HG02870 (cell line): ENCODE data around the gene CTU1.

Source experiments
- ATAC-seq: cut with Tn5 transposase; IDR thresholded peaks from one replicate; pipeline ENCODE4 v1.9.1; 2021; ENCODE audit warnings: mild to moderate bottlenecking, moderate library complexity; ENCODE audit not compliant: unreplicated experiment

The CTU1 gene

DNA sequence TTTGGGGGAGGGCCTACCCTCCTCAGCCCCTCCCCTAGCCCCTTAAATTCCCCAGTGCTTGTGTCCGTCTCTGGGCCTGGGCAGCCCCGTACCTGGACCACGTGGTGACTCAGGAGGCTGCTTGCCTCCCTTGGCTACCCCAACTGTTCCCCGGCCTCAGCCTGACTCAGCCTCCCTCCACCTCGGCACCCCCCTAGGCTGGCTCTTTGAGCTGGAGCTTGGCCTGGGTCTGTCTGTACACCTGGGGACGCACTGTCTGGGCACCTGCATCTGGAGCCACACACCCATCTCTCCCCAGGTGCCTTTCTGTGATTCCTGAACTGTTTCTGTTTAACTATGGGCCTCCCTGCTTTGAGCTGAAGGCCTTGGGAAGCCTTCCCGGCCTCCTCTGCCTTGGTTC lies 23.7 kb downstream of the CTU1 start:
- ATAC-seq = no peak

DNA sequence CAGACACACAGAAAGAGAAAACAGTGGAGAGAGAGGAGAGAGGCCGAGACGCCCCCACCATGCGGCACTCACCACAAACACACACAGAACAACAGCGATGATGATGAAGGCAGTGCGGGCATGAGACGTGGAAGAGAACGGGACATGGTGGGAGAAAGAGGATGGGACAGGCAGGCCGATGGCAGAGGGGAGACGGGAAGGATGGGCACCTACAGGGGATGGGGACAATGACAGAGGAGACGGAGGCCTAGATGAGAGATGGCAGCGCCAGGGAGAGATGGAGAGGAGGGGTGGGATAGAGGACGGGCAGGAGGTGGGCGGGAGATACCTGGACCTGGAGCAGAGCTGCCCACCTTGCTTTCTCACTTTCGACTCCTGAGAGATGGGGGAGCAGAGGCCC lies 24.4 kb downstream of the CTU1 start:
- ATAC-seq = no peak

DNA sequence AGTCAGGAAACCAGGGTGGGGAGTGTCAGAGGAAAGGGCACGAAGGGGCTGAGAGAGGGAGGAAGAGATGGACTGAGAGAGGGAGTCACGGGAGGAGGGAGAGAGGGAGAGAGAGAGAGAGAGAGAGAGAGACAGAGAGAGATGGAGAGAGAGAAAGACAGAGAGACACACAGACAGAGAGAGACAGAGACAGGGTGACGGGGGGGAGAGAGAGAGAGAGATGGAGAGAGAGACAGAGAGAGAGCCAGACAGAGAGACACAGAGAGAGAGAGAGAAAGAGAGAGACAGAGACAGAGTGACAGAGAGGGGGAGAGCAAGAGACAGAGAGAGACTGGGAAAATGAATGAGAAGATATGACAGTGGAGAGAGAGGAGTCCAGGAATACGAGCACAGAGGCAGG lies 25.0 kb downstream of the CTU1 start:
- ATAC-seq = no peak

DNA sequence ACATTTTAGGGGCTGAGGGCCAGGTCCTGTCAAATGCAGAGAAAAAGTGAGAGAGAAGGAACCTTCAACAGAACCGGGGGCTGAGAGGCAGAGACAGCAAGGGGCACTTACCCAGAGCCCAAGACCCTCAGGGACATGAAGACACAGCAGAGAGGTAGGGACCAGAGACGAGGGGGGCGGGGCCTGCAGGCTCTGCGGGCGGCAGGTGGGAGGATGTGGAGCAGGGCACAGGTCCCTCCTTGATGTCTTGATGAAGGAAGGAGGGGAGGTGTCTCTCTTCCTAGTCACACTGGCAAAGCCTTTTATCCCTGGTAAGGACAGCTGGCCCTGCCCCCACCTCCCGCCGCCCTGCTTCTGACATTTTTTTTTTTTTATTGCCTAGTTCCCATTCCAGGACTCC lies 25.6 kb downstream of the CTU1 start, which contains the start of gene KLK14:
KLK14 (minus strand) TSS at position 277 of the 400 bp plus-strand sequence; CDS start at position 4, 273 bp downstream.
- no peak for ATAC-seq

DNA sequence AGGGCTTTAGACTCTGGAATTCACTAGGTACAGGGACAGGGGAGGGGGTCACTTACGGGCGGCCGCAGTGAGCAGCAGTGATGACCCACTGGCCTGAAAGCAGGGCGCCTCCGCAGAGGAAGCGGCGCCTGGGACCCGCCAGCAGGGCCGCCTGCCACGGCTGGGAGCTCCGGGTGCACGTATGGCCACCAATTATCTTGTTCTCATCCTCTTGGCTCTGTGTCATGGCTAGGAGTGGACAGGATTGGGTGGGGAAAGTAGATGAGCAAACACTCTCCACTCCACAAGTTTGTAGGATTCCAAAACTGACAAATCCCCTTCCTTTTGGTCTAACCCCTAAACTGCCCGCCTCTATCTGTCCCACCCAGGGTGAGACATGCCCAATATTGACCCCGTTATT lies 26.7 kb downstream of the CTU1 start:
- no peak for ATAC-seq

DNA sequence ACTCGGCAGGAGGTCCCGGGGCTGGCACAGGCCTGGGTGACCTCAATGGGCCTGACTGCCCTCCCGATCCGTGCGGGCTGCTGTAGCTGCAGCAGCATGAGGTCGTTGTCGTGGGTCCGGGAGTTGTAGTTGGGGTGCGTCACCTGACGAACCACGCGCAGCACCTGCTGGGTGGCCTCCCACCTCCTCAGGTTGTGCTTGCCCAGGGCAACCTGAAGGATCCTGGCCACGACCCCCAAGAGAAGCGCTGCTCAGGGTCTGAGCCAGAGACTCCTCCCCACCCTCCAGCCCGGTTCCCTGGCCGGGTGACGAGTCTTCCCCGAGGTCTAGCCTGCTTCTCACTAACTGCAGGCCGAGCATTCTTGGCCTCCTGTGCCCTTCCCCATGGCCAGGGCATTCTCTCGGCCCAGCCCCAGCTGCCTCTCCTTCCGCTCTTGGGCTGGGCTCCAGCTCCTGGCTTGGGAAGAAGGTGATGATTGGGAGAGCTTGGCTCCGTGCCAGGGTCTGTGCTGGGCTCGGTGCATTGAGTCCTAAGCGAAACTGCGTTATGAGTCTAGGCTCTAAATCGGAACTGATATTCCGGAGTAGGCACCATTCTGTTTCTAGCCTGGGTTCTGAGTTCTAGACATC lies 28.6 kb downstream of the CTU1 start:
- ATAC-seq = no peak

DNA sequence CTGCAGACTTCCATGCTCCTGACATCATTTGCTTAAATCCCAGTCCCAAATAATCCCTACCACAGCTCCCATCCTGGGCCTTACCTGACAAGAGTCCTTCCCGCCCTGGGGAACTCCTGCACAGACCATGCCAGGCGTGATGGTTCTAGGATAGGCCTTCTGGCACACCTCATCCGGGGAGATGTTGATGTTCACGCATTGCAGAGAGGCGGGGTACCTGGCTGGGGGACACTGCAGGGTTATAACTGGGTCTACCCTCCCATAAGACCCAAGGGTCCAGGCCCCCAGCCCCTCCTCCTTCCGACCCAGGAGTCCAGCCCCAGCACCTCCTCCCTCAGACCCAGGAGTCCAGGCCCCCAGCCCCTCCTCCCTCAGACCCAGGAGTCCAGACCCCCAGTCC lies 29.5 kb downstream of the CTU1 start:
- ATAC-seq = no peak

DNA sequence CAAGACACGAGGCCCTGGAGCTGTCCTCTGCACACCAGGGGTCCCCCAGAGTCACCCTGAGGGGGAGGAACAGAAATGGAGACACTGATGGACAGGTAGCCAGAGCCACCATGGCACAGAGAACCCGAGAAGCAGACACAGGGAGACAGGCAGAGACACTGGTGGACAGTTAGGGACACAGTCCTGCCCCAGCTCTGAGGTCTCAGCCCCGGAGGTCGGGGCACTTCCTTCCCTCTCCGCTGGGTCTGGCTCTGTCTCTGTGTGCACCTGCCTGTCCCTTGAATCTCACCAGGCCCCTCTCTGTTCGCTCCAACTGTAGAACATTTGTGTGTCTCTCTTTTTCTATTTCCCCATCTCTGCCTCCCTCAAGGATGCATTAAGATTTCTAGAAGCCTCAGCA lies 30.1 kb downstream of the CTU1 start:
- no peak for ATAC-seq

DNA sequence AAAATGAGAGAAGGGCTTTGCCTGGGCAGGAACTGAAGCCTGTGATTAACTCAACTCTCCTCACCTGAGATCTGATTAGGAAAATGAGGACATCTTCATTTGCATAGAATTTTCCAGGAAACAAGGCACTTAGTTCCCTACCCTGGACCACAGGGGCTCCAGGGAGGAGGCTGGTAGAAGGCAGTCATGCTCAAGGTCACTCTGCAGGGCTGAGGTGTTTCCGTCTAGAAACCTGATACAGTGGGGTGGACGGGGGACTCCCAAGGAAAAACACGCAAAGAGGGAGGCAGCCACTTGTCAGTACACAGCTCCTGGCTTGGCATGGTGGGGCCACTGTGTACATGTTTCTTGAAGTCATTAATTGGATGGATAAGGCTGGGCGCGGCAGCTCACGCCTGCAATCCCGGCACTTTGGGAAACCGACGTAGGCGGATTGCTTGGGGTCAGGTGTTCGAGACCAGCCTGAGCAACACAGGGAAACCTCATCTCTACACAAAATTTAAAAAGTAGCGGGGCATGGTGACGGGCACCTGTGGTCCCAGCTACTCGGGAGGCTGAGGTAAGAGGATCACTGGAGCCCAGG lies 31.5 kb downstream of the CTU1 start:
- no peak for ATAC-seq

DNA sequence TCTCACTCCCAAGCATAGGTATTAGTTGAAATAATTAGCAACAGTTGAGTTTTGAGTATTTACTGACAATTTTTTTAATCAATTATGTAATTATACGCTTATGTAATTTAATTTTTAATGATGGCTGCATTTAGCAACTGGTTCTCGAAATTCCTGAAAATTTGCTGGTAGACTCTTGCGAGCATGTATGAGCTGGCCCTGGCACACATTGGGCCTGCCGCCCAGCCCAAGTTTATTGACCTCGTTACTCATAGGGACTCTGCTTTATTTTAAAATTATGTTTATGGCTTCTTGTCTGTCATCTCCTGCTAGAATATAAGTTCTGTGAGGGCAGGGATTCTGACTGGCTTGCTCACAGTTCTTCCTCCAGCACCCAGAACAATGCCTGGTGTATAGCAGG lies 32.2 kb downstream of the CTU1 start:
- no peak for ATAC-seq

DNA sequence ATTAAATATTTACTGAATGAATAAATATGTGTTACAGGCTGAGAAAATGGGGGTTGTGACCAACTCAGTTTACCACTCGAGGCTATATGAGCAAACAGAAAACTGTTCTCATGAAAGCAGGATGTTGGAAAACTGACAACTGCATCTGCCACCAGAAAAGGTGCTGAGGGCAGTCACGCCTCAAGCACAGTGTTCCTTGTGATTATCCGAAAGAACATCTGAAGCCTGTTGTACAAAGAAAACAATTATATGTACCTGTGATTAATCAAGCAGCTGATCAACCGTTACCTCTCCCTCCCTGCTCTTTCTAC lies 37.2 kb downstream of the CTU1 start:
- no peak for ATAC-seq

DNA sequence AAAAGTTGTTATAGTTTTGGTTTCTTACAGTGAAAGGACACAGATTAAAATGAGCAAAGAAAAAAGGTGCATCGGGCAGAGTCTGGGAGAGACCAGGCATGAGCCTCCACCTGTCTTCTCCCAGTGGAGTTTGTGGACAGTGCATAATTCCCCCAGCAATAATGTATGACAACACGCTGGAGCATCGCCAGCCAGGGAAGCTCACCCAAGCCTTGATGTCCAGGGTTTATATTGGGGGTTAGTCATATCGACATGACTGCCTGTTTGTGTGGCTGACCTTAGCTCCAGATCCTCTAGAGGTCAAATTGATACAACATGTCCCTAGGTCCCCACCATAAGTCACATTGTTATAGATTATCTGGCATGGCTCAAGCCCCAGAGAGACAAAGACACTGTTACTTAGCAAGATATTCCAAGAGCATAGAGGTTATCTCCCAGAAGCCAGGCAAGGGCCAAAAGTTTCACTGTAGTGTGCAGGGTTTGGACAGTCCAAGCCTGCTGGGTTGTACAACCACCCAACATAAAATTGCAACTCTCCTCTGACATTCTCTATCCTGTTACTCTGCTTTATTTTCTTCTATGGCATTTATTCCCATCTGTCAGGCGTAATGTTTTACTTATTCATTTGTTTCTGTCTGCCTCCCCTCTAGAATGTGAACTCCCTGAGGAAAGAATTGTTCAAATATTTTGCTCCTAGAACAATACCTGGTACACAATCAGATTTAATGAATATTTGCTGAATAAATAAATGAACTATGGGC lies 37.7 kb downstream of the CTU1 start:
- ATAC-seq = no peak

DNA sequence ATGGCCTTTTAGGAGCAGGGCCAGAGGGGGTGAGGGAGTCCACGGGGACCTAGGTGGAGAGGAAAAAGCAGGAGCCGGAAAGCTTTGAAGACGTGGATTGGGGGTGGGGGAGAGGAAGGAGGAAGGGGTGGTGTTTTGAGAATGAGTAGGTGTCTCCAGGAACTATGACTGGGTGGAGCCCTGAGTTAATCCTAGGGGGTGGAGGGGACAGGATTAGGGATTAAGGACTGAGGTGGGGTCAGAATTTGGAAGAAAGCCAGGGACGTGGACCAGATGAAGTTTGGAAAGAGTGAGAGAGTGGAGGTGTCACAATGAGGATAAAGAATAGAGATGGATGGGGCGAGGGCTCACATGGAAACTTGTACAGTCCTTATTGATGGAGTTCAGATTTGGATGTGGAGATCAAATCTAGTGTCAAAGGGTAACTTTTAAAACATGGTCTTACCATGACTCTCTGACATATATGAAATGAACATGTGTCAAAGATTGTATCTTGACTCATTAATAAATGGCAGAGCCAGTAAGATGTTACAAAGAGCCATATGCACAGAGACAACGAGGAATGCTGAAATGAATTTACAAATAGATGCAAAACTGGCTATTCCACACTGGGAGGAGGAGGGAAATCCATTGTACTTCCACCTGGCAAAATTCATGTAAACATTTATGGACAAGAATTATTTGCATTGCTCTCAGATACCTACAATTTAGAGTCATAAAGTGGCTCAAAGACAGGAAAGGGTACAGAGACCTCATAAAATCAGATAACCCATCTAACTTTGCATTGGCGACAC lies 41.6 kb downstream of the CTU1 start:
- no peak for ATAC-seq

DNA sequence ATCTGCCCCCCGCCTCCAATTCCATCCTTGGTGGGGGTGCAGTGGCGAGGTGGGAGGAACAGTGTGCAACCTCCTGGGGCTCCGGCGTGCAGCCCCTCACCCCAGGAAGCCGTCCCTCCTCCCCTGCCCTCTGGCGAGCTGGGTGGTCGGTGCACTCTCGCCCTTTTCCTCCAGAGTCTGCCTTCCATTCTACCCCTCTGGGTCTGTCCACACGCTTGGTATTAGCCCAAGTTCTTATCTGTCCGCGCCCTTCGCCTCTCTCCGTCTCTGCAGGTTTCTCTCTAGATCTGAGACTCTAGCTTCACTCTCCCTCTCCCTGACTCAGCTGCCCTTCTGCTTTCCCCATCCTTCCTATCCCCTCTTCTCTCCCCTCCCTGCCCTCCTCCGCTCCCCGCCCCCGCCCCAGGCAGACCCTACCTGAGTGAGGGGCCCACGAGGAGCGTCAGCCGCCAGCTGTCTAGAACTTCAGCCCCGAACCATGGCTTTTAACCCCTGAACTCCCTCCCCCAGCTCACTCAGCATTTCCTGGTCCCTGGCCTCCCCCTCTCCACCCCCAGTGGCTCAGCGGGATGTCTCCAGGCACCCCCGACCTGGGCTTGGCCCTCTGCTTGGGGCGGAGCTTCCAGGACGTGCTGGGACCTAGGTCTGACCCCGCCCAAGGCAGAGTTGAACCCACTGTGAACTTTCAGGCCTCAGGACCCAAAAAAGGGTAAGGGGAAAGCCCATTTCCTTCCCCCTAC lies 42.8 kb downstream of the CTU1 start:
- ATAC-seq = no peak

DNA sequence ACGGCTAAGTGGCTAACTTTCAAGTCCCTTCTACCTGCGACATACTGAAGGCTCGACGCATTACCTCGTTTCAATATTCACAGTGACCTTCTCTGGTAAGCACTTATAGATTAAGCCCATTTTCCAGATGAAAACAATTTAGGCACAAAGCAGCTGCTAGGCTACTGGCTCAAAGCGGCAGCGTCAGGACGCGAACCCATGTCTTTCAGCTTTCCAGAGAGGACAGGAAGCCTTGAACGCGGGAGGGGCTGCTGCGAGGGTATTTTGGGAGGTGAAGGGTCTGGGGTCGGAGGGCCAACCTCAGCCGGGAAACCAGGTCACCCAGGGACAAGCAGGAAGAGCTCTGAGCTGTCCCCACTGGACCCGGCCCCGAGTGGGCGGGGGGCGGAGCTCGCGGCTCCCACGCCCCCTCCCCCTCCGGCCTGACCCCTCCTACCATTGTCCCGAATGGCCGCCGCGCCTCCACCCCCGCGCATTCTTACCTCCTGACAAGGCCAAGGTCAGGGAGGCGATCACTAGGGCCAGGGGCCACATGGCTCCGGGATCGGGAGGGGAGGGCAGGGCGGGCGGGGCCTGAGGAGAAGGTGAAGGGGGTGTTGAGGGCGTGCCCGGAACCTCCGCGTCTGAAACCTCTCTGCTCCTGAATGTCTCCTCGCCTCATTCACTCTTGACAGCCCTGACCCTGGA lies 43.5 kb downstream of the CTU1 start, which contains the start of gene KLK13:
KLK13 (minus strand) TSS at position 559 of the 687 bp plus-strand sequence; CDS start at position 534, 25 bp downstream.
- ATAC-seq = no peak

DNA sequence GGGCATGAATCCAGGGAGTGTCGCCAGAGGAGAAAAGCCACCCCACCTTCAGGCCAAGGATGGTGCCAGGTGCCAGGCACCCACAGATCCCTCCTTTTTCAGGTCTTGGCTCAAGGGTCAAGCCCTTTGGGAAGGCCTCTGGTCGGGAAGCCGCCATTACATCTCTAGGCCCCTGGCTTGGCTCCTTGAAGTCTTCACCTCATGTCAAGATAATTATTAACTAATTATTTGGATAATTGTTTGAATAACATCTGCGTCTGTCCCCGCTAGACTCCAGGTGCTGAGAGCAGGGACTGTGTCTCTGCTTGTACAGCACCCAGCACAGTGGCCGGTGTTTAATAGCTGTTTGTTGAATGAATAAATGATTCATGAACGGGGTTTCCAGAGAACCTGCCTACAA lies 44.5 kb downstream of the CTU1 start:
- ATAC-seq = no peak

DNA sequence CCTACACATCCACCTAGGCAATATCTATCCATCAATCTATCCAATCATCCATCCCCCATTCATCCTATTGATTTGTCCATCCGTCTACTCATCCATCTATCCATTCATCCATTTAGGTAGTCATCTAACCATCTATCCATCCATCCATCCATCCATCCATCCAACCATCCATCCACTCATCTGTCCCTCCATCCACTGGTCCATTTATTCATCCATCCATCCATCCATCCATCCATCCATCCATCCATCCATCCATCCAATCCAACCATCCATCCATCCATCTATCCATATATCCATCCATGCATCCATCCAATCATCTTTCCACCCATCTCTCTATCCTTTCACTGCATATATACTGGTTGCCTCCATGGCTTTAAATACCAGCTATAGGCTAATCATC lies 47.2 kb downstream of the CTU1 start:
- no peak for ATAC-seq

DNA sequence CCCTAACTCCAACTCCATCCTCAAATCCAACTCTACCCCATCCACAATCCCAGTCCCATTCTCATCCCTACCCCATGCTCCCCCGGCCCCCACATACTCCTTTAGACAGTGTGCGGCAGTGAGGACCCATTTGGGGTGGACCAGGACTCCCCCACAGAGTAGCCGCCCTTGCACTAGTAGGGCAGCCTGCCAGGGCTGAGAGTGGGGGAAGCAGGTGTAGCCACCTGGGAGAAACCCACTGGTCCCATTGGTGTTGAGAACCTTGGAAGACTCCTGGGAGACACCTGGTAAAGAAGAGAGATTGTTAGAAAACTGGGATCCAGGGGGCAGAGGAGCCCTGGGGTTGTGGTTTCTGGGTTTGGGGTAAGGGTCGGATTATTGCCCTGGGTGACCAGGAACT lies 47.9 kb downstream of the CTU1 start:
- ATAC-seq = no peak

DNA sequence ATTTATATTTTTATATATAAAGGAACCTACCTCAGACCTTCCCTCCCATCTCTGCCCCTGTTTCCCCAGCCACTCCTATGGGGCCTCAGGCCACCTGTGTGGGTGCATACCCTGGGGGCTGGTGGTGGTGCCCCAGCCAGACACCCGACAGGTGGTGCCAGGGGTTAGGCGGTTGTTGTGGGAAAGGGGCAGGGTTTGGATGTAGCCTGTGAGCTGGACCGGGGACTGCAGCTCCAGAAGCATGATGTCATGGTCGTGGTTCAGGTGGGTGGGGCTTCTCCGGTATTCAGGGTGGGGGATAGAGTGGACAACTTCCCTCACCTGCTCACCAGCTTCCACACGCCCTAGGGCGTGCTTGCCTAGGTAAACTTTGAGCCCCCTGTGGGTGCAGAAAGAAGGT lies 48.5 kb downstream of the CTU1 start:
- no peak for ATAC-seq

DNA sequence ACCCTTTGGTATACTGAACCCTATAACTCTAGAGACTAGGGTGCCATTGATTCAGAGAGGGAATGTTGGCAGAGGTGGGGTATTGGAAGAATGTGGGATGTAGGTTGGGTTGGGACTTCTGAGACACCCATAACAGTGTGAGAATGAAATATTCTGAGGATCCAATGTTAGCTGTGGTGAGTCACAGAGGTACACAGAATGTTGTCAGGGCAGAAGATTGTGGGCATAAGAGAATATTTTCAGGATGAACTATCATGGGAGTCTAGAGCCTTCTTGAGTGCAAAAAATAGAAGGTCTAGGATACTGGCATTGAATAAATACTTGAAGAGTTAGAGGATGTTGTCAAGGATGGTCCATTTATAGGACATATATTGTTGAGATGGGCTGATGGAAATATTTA lies 52.3 kb downstream of the CTU1 start:
- ATAC-seq = no peak
